Prostate gland (tissue), 2 donors: ENCODE results near the gene LRRC43. TPM values are rescaled to one million over a fixed set of nuclear protein-coding genes. Genes with fewer than 3 reads are reported as not detected.
"Not testable (repeated sequence)": the region's sequence is repeated elsewhere in the genome, so short reads cannot be mapped to it uniquely, and the experiment has no call there.

Source experiments
- DNase-seq: peaks from one replicate; pipeline ENCODE4 v3.0.0-alpha.2; 2019; ENCODE audit warnings: low spot score
- H3K27ac ChIP-seq, 2 donors: fragments of 200-600 bp; sonication (generic); 2 replicates each; pipeline ENCODE4 v1.5.1; 2017 to 2019
- H3K27me3 ChIP-seq: fragments of 200-600 bp; sonication (generic); replicated peaks from 2 replicates; pipeline ENCODE4 v1.5.1; 2019; ENCODE audit not compliant: insufficient read depth
- H3K36me3 ChIP-seq, 2 donors: fragments of 200-600 bp; sonication (generic); 1 replicate in 1 of 2; 2 replicates in 1 of 2; pipeline versions ENCODE4 v1.5.1 to v1.8.1; 2017 to 2019
- H3K4me1 ChIP-seq: fragments of 200-600 bp; sonication (generic); replicated peaks from 2 replicates; pipeline ENCODE4 v1.5.1; 2019
- H3K4me3 ChIP-seq, 2 donors: fragments of 200-600 bp; sonication (generic); 2 replicates each; pipeline ENCODE4 v1.5.1; 2017 to 2019
- H3K9me3 ChIP-seq: fragments of 200-600 bp; sonication (generic); 2 replicates; pipeline ENCODE4 v1.5.1; 2017
- POLR2A ChIP-seq: fragments of 450-650 bp; IDR thresholded peaks from one replicate; pipeline ENCODE4 v1.6.1; 2016; ENCODE audit warnings: antibody characterized with exemption, mild to moderate bottlenecking
- POLR2AphosphoS5 ChIP-seq: sonication (generic); formaldehyde crosslinking; IDR thresholded peaks from one replicate; pipeline ENCODE4 v1.6.1; 2017; ENCODE audit warnings: antibody characterized with exemption
- WGBS: methylation state at CpG from one replicate; pipeline ENCODE4 v1.1.5; 2018; 5-methylcytosine and 5-hydroxymethylcytosine counted together
- intact Hi-C: fragments of 100-400 bp; cut with DNase I; formaldehyde crosslinking; loops from one replicate; pipeline ENCODE4 v1.14.2; 2022
- total RNA-seq, 2 donors: library from RNA; depleted of rRNA; stranded (reverse); fragments of >200 nt; gene quantifications; one replicate each; pipeline ENCODE4 v1.1.0, GENCODE V29; 2016
- TF ChIP-seq, protein P1 (sequence below), 4 experiments: fragments of 200-600 bp in 2 of 4; fragments of 450-650 bp in 2 of 4; sonication (generic) in 2 of 4; IDR thresholded peaks; 1 replicate in 3 of 4; 2 replicates in 1 of 4; pipeline ENCODE4 v1.5.1; 2016 to 2019; ENCODE audit warnings: antibody characterized with exemption in 4 of 4, mild to moderate bottlenecking in 2 of 4, moderate library complexity in 2 of 4

Gene LRRC43
- total RNA-seq, 2 donors from 2014 or later = 1.2 to 5.7 TPM

DNA sequence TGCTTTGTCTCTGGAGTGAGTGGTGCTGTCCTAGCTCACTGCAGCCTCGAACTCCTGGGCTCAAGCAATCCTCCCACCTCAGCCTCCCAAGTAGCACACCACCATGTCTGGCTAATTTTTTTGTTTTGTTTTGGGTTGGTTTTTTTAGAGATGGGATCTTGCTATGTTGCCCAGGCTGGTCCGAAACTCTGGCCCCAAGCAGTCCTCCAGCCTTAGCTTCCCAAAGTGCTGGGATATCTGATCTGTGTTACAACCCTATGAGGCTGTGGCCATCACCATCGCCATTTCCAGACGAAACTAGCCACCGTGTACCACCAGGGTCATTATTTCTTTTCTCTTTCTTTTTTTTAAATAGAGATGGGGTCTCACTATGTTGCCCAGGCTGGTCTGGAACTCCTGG is 11.5 kb upstream of the LRRC43 start:
- no peak overlapping the region for H3K4me3 ChIP-seq
- intact Hi-C loops = no loop called here
- no peaks in the 10 kb centered on the region for H3K27me3 ChIP-seq
- no peaks in the 10 kb centered on the region for H3K4me1 ChIP-seq
- H3K9me3 ChIP-seq = no peaks in the 10 kb centered on the region
- no peak for TF ChIP-seq POLR2A
- TF ChIP-seq, protein P1, sequence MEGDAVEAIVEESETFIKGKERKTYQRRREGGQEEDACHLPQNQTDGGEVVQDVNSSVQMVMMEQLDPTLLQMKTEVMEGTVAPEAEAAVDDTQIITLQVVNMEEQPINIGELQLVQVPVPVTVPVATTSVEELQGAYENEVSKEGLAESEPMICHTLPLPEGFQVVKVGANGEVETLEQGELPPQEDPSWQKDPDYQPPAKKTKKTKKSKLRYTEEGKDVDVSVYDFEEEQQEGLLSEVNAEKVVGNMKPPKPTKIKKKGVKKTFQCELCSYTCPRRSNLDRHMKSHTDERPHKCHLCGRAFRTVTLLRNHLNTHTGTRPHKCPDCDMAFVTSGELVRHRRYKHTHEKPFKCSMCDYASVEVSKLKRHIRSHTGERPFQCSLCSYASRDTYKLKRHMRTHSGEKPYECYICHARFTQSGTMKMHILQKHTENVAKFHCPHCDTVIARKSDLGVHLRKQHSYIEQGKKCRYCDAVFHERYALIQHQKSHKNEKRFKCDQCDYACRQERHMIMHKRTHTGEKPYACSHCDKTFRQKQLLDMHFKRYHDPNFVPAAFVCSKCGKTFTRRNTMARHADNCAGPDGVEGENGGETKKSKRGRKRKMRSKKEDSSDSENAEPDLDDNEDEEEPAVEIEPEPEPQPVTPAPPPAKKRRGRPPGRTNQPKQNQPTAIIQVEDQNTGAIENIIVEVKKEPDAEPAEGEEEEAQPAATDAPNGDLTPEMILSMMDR (IDR thresholded peaks at IDR 0.05) = no peak
- TF ChIP-seq POLR2AphosphoS5 = no peak
- 93% methylated on average over 5 of the region's 5 CpGs for WGBS
- no peaks in the 10 kb centered on the region for H3K36me3 ChIP-seq
- no peak overlapping the region for H3K27ac ChIP-seq
- no peak for DNase-seq

DNA sequence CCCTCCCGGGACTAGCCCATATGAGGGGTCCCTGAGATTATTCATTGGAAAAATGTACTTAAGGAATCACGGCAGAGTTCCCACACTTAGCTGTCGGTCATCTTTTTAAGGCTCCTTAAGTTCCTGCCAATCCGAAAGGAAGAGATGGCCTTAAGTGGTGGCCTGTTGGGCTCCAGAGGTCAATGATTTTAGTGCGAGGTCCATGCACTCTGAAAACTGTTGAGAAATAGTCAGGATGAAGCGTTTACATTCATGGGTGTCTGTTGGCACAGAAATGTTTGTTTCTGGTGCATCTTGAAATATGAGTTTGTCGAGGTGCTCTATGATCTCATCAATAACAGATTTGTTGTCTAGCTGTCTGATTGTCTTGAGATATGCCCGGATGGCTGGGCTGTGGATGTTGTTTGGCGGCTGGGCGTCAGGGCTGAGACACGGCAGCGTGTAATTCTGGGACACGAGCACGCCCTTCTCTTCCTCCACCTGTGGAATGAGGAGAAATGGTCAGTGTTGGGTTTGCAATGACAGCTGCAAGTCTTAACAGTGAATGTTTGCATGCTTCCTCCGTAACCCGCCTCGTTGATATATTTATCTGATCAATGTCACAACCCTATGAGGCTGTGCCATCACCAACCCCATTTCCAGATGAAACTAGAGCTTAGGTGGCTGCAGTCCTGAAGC is 10.5 kb upstream of the LRRC43 start:
- 55% methylated on average over 17 of the region's 17 CpGs for WGBS
- Histone ChIP-seq H3K27ac (no peak overlapping the region), H3K36me3 (no peaks in the 10 kb centered on the region), H3K4me3 (no peak overlapping the region), H3K4me1 (no peaks in the 10 kb centered on the region), H3K9me3 (no peaks in the 10 kb centered on the region), H3K27me3 (no peaks in the 10 kb centered on the region)
- intact Hi-C loops = no loop called here
- no peak for TF ChIP-seq POLR2AphosphoS5
- TF ChIP-seq, protein P1 (IDR thresholded peaks at IDR 0.05) = no peak
- no peak for TF ChIP-seq POLR2A
- DNase-seq = no peak

DNA sequence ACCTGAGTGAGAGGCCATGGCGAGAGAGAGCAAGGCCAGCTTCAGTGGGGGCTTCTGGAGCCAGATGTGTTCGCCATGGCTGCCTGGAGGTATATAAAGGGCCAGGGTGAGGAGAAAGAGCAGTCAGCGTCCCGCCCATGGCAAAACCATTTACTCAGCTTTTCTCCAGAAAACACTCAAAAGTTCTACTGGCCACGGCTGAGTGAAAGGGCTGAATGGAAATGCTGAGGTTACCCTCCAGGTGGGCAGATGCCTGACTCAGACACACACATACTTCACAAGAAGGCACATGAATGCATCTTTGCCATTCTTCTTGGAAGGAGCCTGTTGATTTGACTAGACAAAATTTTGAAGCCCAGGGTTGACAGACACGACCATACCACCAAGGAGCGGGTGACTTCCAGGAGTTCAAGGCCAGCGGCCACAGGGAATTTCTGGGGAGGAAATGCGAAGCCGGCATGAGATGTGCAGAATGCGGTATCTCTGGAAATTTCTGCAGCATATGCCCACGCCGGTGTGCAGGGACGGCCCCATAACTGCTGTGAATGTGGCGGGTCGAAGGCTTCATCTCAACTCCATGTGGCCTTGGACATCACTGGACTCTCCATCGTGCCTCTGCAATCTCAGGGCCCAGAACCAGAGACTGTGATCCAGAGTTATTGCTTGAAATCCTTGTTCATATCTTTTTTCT is 8.6 kb upstream of the LRRC43 start, which contains the start of gene IL31:
Gene IL31 (minus strand): TSS at position 67 of the 691 bp plus-strand sequence. CDS start 49 bp downstream, at position 18.
- intact Hi-C loops = no loop called here
- Histone ChIP-seq H3K4me3 (no peak within 1 kb of the TSS), H3K27ac (no peak within 1 kb of the TSS), H3K4me1 (no peaks in the 10 kb centered on the region), H3K36me3 (no peaks in the 10 kb centered on the region), H3K27me3 (no peaks in the 10 kb centered on the region), H3K9me3 (no peaks in the 10 kb centered on the region)
- TF ChIP-seq, protein P1 (IDR thresholded peaks at IDR 0.05) = no peak
- TF ChIP-seq POLR2AphosphoS5 (no peak), POLR2A (no peak)
- DNase-seq = no peak
- 92% methylated on average over 17 of the region's 17 CpGs for WGBS

DNA sequence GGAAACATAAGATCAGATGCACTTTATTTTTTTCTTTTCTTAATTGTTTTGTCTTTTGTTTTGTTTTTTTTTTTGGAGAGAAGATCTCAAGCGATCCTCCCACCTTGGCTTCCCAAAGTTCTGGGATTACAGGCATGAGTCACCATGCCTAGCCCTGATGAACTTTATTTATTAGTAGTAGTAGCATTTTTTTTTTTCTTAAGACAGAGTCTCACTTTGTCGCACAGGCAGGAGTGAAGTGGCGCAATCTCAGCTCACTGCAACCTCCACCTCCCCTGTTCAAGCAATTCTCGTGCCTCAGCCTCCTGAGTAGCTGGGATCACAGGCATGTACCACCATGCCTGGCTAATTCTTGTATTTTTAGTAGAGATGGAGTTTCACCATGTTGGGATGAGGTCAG is 6.5 kb upstream of the LRRC43 start:
- intact Hi-C loops, DNase-seq, H3K4me3 ChIP-seq, H3K27me3 ChIP-seq, H3K9me3 ChIP-seq, H3K4me1 ChIP-seq, H3K27ac ChIP-seq, H3K36me3 ChIP-seq: not testable (repeated sequence)
- WGBS = 83% methylated on average over 4 of the region's 4 CpGs

DNA sequence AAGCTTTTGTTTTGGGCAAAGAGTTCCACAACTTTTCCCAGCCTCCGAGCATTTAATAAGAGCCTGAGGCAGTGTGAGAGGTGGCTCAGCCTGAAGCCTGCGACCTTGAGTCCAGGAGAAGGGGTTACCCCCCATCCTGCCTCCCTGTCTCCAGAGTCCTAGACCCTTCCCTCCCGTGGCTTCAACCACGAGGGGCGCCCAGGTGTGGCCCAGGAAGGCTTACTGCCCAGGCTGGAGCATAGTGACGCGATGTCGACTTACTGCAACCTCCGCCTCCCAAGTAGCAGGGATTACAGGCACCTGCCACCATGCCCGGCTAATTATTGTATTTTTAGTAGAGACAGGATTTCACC is 641 bp downstream of the LRRC43 start:
- 79% methylated on average over 10 of the region's 10 CpGs for WGBS
- no peaks in the 10 kb centered on the region for H3K9me3 ChIP-seq
- TF ChIP-seq, protein P1 (IDR thresholded peaks at IDR 0.05) = no peak
- no peak for TF ChIP-seq POLR2A
- no peak for TF ChIP-seq POLR2AphosphoS5
- DNase-seq = no peak
- H3K27me3 ChIP-seq = no peaks in the 10 kb centered on the region
- intact Hi-C loops = no loop called here
- no peaks in the 10 kb centered on the region for H3K4me1 ChIP-seq
- H3K4me3 ChIP-seq = peak overlapping the region; percentile 36 to 48
- H3K36me3 ChIP-seq = no peaks in the 10 kb centered on the region
- no peak overlapping the region for H3K27ac ChIP-seq
